Right cardiac atrium (tissue), 5 donors: ENCODE results near the gene POMC. TPM values are rescaled to one million over a fixed set of nuclear protein-coding genes. Genes with fewer than 3 reads are reported as not detected.
"Not testable (repeated sequence)": the region's sequence is repeated elsewhere in the genome, so short reads cannot be mapped to it uniquely, and the experiment has no call there.

ENCODE experiments used
- ATAC-seq, 2 donors: fragments of 200-7000 bp; cut with Tn5 transposase; one replicate each; pipeline versions ENCODE4 v1.8.0 to v1.9.1; 2020; ENCODE audit warnings: moderate library complexity in 2 of 2, mild to moderate bottlenecking in 1 of 2
- DNase-seq, 3 donors: peaks; one replicate each; pipeline ENCODE4 v3.0.0-alpha.2; 2020
- H3K27ac ChIP-seq: one replicate; pipeline ENCODE4 v1.5.1; 2013; ENCODE audit warnings: mild to moderate bottlenecking, low read length, control low read depth, moderate library complexity
- H3K27me3 ChIP-seq: one replicate; pipeline ENCODE4 v1.6.1; 2013; ENCODE audit not compliant: control insufficient read depth, insufficient read depth
- H3K4me1 ChIP-seq: one replicate; pipeline ENCODE4 v1.6.1; 2013; ENCODE audit warnings: low read length; ENCODE audit not compliant: control insufficient read depth, insufficient read depth
- H3K4me3 ChIP-seq: one replicate; pipeline ENCODE4 v1.5.1; 2013; ENCODE audit warnings: low read length, control low read depth
- H3K9me3 ChIP-seq: one replicate; pipeline ENCODE4 v1.6.1; 2013; ENCODE audit warnings: low read length; ENCODE audit not compliant: control insufficient read depth
- WGBS: extraction: QIAGEN DNeasy Blood & Tissue Kit; methylation state at CpG from one replicate; pipeline ENCODE4 v1.1.7; 2013; 5-methylcytosine and 5-hydroxymethylcytosine counted together
- intact Hi-C, 4 donors: fragments of 100-400 bp; cut with DNase I; formaldehyde crosslinking; loops; one replicate each; pipeline versions ENCODE4 v1.11.0 to v1.14.0; 2022 to 2023
- polyA plus RNA-seq: library from polyadenylated mRNA; stranded (reverse); fragments of 200-250 nt; gene quantifications from one replicate; pipeline ENCODE4 v1.2.3, GENCODE V29; 2013
- total RNA-seq, 4 donors: library from RNA; stranded (reverse); fragmentation: NEBNext Ultra II Directional; extraction: Animal tissue kit (Norgen Biotek cat#: 25700); gene quantifications; one replicate each; pipeline ENCODE4 v1.2.1, GENCODE V29; 2021
- donor health status: healthy with polysubstance abuse.
- donor health status: DM: no; HTN: yes; CAD: no.
- donor health status: DM: no; HTN: no; CAD: no.
- donor health status: DM: no; HTN: yes; CAD: no; lungs with severe emphysema.
- donor health status: DM: yes; HTN: yes; CAD: no.

The POMC gene
- total and polyA plus RNA-seq, 5 donors = 5.0 to 13.2 (median 6.8) TPM

DNA sequence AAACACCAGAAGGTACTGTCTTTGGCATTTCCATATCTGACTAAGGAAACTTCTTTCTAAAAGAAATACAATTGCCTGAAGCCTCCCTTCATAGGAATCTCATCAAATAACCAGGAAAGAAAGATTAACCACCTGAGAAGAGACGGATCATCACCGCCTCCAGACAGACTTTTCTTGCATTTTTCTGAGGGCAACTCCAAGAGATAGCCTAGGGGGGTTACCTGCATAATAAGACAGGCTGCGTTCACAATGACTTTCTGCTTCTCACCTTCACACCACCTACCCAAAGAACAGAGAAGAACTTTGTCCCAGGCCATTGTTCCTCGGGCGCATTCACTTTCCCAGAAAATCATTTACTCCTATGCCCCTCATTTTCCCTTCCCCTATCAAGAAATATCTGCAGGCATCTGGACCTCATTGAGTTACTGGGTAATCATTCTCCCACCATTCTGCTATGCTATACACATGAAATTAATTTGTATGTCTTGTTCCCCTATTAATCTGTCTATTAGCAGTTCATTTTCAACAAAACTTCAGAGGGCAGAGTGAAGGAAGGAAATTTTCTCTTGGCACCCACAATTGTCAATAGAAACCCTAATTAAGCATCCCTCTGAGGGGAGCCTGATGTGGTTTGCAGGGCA is 8.3 kb upstream of the POMC start:
- no peaks in the 10 kb centered on the region for H3K9me3 ChIP-seq
- ATAC-seq (no peak), DNase-seq (no peak)
- WGBS = 88% methylated on average over 5 of the region's 5 CpGs
- H3K4me1 ChIP-seq = no peaks in the 10 kb centered on the region
- no peak overlapping the region for H3K4me3 ChIP-seq
- intact Hi-C loops = no loop called here
- no peaks in the 10 kb centered on the region for H3K27me3 ChIP-seq
- no peak overlapping the region for H3K27ac ChIP-seq

- WGBS = 84% methylated on average over 6 of the region's 6 CpGs
- intact Hi-C loops = no loop called here
These were observed 7.8 kb upstream of the POMC start for GRCh38 chr2:25176138-25176537.

DNA sequence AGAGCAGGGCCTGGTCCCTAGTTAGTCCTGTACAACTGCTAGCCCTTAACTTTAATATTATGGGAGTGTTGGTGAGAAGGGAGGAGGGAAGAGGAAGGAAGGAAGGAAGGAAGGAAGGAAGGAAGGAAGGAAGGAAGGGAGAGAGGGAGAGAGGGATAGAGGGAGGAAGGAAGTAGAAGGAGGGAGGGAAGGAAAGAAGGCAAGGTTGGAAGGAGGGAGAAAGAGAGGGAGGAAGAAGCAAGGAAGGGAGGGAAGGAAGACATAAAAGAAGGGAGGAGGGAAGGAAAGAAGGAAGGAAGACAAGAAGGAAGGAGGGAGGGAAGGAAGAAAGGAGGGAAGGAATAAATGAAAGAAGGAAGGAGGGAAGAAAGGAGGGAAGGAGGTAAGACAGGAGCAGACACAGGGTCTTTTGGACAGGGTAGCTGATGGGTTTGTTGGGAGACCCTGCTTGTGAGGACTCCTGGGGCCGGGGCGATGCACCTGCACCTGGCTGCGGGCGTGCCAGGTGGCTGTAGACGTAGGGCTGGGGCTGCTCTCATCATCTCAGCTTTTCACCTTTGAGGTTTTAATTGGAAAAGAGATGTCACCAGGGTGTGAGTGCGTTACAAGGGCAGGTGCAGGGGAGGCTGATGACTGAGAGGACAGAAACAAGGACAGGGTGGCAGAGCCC is 5.9 kb upstream of the POMC start:
- DNase-seq = no peak
- Histone ChIP-seq H3K4me1 (no peaks in the 10 kb centered on the region), H3K27ac (no peak overlapping the region), H3K27me3 (no peaks in the 10 kb centered on the region), H3K9me3 (no peaks in the 10 kb centered on the region), H3K4me3 (no peak overlapping the region)
- intact Hi-C loops = no loop called here
- no peak for ATAC-seq
- 92% methylated on average over 6 of the region's 6 CpGs for whole genome bisulfite sequencing

More at GRCh38 chr2:25176138-25176537, 7.8 kb upstream of the POMC start:
- Histone ChIP-seq H3K9me3 (no peaks in the 10 kb centered on the region), H3K4me3 (no peak overlapping the region), H3K4me1 (no peaks in the 10 kb centered on the region), H3K27me3 (no peaks in the 10 kb centered on the region), H3K27ac (no peak overlapping the region)
- ATAC-seq = no peak
- DNase-seq = no peak

GRCh38 chr2:25173719-25174118 is 5.3 kb upstream of the POMC start:
- WGBS = 92% methylated on average over 5 of the region's 5 CpGs

GRCh38 chr2:25170888-25171287 is 2.5 kb upstream of the POMC start:
- Histone ChIP-seq H3K4me1 (no peaks in the 10 kb centered on the region), H3K9me3 (no peaks in the 10 kb centered on the region)

More at GRCh38 chr2:25173719-25174118, 5.3 kb upstream of the POMC start:
- DNase-seq = no peak
- Histone ChIP-seq H3K4me3 (no peak overlapping the region), H3K9me3 (no peaks in the 10 kb centered on the region), H3K4me1 (no peaks in the 10 kb centered on the region), H3K27ac (no peak overlapping the region), H3K27me3 (no peaks in the 10 kb centered on the region)
- intact Hi-C loops = no loop called here
- no peak for ATAC-seq

DNA sequence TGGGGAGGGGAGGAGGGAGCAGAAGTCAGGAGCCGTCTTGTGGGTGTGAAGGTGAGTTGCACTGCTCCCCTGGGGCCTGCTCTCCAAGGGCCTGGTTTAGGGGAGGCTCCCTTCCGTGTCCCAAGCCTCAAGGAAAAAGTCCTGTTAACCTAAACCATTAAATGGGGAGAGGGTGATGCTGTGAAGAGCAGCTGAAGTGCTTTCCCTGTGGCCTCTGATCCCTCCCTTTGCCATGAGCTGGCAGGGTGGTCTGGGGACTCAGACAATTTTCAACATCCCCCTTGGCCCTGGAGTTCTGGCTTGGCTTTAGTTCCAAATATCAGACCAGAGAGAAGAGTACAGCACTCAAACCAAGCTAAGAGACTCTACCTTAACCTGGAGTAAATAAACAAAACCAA is 692 bp upstream of the POMC start:
- Histone ChIP-seq H3K4me3 (no peak overlapping the region), H3K27ac (no peak overlapping the region), H3K9me3 (no peaks in the 10 kb centered on the region), H3K4me1 (no peaks in the 10 kb centered on the region), H3K27me3 (no peaks in the 10 kb centered on the region)
- WGBS = 76% methylated on average over 2 of the region's 2 CpGs
- DNase-seq (no peak), ATAC-seq (no peak)
- intact Hi-C loops = no loop called here

More at GRCh38 chr2:25170888-25171287, 2.5 kb upstream of the POMC start:
- ATAC-seq = no peak
- 89% methylated on average over 7 of the region's 7 CpGs for WGBS
- no peak for DNase-seq
- Histone ChIP-seq H3K4me3 (no peak overlapping the region), H3K27ac (no peak overlapping the region), H3K27me3 (no peaks in the 10 kb centered on the region)
- intact Hi-C loops = no loop called here

DNA sequence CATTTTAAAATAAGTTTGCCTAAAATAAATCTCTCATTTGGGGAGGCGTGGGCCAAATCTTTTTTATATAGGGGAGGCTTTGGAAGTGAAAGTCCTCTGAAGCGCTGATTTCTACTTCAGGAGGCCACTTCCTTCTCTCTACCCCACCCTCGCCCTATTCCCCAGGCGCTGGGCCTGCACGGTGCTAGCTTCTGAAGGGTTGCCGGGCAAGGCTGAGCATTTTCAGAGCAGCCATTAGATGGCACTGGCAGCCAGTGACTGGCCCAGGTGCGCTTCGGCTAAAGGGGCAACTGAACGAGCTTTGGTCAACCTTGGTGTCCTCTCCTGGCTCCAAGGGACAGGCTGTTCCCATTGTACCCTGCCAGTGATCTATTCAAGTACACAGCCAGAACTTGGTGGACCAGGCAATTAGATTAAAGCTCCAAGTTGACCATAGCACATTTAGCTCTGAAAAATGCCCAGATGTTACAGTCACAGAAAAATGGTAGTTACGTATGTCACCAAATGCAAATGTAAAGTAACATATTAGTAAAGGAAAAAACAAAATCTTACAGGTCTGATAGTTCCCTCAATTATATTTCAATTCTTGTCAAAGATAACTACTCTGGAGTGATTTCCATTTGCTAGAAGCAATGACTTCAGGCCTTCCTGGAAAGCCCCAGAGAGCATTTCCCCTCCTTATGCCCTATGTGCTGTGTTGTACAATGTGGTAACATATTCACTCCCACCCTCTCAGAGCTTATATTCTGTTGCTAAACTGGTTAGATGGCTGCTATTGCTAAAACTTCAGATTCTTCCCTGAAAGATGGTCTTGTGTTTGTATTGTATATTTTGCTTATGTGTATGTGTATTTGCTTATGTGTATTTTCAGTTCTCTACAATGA is 2.1 kb downstream of the POMC start:
- no peaks in the 10 kb centered on the region for H3K9me3 ChIP-seq
- H3K27me3 ChIP-seq = no peaks in the 10 kb centered on the region
- intact Hi-C loops = no loop called here
- peaks cover 3% of the 10 kb centered on the region for H3K4me1 ChIP-seq
- H3K4me3 ChIP-seq = no peak overlapping the region
- DNase-seq = peak in 2 of 3 donors; percentile 19 to 62
- peak; percentile 20 to 22 for ATAC-seq
- 66% methylated on average over 10 of the region's 10 CpGs for WGBS
- H3K27ac ChIP-seq = no peak overlapping the region

DNA sequence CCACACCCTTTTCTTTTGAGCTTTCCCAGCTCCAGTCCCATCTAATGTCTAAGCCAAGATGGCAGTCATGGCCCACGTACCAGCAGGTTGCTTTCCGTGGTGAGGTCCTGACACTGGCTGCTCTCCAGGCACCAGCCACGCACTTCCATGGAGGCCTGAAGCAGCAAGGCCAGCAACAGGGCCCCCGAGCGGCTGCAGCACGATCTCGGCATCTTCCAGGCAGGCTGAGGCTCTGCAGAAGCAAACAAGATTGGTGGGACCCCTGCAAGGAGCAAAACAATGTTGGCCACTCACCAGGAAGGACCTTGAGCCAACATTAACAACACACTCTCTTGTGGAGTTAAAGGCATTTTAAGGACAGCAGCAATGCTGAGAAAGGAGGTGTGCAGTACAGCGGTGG is 3.8 kb downstream of the POMC start:
- no peak overlapping the region for H3K27ac ChIP-seq
- no peaks in the 10 kb centered on the region for H3K27me3 ChIP-seq
- no peaks in the 10 kb centered on the region for H3K9me3 ChIP-seq
- no peak for DNase-seq
- ATAC-seq = no peak
- WGBS = 48% methylated on average over 8 of the region's 8 CpGs
- intact Hi-C loops = no loop called here
- H3K4me1 ChIP-seq = peaks cover 3% of the 10 kb centered on the region
- H3K4me3 ChIP-seq = no peak overlapping the region

- H3K27me3 ChIP-seq, H3K9me3 ChIP-seq, intact Hi-C loops, DNase-seq, ATAC-seq, H3K4me3 ChIP-seq, H3K4me1 ChIP-seq, H3K27ac ChIP-seq: not testable (repeated sequence)
- WGBS = 98% methylated on average over 7 of the region's 7 CpGs
These were observed 6.3 kb downstream of the POMC start for GRCh38 chr2:25162061-25162460.

DNA sequence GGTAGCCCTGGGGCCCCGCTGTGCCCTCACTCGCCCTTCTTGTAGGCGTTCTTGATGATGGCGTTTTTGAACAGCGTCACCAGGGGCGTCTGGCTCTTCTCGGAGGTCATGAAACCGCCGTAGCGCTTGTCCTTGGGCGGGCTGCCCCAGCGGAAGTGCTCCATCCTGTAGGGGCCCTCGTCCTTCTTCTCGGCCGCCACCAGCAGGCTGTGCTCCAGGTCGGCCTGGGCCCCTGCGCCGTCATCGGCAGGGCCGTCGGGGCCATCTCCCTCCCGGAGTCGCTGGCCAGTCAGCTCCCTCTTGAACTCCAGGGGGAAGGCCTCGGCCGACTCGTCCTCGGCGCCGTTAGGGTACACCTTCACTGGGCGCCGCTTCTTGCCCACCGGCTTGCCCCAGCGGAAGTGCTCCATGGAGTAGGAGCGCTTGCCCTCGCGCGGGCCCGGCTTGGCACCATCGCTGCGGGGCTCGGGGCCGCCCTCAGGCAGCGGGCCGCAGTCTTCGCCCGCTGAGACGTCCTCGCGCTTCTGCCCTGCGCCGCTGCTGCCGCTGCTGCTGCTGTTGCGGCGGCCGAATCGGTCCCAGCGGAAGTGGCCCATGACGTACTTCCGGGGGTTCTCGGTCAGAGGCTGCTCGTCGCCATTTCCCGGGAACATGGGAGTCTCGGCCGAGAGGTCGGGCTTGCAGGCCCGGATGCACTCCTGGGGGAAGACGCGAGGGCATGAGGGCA is 7.2 kb downstream of the POMC start:
- Histone ChIP-seq H3K27me3 (no peaks in the 10 kb centered on the region), H3K4me1 (peaks cover 3% of the 10 kb centered on the region), H3K9me3 (no peaks in the 10 kb centered on the region), H3K4me3 (peak overlapping the region; percentile 47), H3K27ac (no peak overlapping the region)
- intact Hi-C loops = no loop called here
- DNase-seq (peak; percentile 76 to 91 (median 86)), ATAC-seq (peak; percentile 79 to 81)
- 38% methylated on average over 69 of the region's 69 CpGs for WGBS
